B cell (primary cell): ENCODE data around the gene EIF4A3. TPM values are rescaled to one million over a fixed set of nuclear protein-coding genes. Genes with fewer than 3 reads are reported as not detected.

Source experiments
- ATAC-seq: fragments of 200-7000 bp; cut with Tn5 transposase; one replicate; pipeline ENCODE4 v1.10.0; 2021; ENCODE audit warnings: low read depth, mild to moderate bottlenecking, moderate number of reproducible peaks, moderate library complexity
- CTCF ChIA-PET: fragments of 350-600 bp; sonication (Branson Sonifier 250); formaldehyde crosslinking; loops from one replicate; lab custom pipeline; 2021; ENCODE audit warnings: antibody characterized with exemption, inconsistent platforms; lab: Charles Lee
- POLR2A ChIA-PET: fragments of 350-600 bp; sonication (Branson Sonifier 250); formaldehyde crosslinking; loops from one replicate; lab custom pipeline; 2021; ENCODE audit warnings: antibody characterized with exemption; lab: Charles Lee
- DNase-seq: peaks from one replicate; pipeline ENCODE4 v3.0.0; 2013
- H2AFZ ChIP-seq: 2 replicates; pipeline ENCODE4 v1.6.1; 2012; ENCODE audit warnings: mild to moderate bottlenecking, low read depth, low read length; ENCODE audit not compliant: insufficient read depth, poor library complexity, severe bottlenecking
- H3K27ac ChIP-seq, 2 donors: 1 replicate in 1 of 2; 2 replicates in 1 of 2; pipeline ENCODE4 v1.5.1; 2012 to 2013; ENCODE audit warnings: low read length in 2 of 2, mild to moderate bottlenecking in 2 of 2, moderate library complexity in 1 of 2
- H3K27me3 ChIP-seq, 4 experiments: fragments of 200-600 bp in 1 of 4; sonication (generic) in 1 of 4; replicated peaks in 1 of 4; 1 replicate in 2 of 4; 2 replicates in 2 of 4; pipeline versions ENCODE4 v1.6.1 to v1.7.0; 2013 to 2016; ENCODE audit warnings: low read length in 3 of 4, mild to moderate bottlenecking in 2 of 4, mixed read lengths in 1 of 4, moderate library complexity in 1 of 4; ENCODE audit not compliant: insufficient read depth in 4 of 4, control insufficient read depth in 3 of 4; ENCODE audit errors: control extremely low read depth in 1 of 4
- H3K36me3 ChIP-seq, 2 experiments: replicated peaks in 1 of 2; 1 replicate in 1 of 2; 2 replicates in 1 of 2; pipeline versions ENCODE4 v1.6.1 to v1.7.1; 2013; ENCODE audit warnings: low read length in 1 of 2; ENCODE audit not compliant: insufficient read depth in 2 of 2, control insufficient read depth in 1 of 2; ENCODE audit errors: control extremely low read depth in 1 of 2, extremely low read depth in 1 of 2
- H3K4me1 ChIP-seq, 2 donors: fragments of 200-600 bp in 1 of 2; sonication (generic) in 1 of 2; 1 replicate in 1 of 2; 2 replicates in 1 of 2; pipeline versions ENCODE4 v1.5.1 to v1.6.1; 2013 to 2017; ENCODE audit warnings: low read length in 2 of 2; ENCODE audit not compliant: control insufficient read depth in 2 of 2, insufficient read depth in 2 of 2
- H3K4me2 ChIP-seq: replicated peaks from 2 replicates; pipeline ENCODE3; 2012; ENCODE audit warnings: mild to moderate bottlenecking, low read depth, low read length; ENCODE audit not compliant: poor library complexity, severe bottlenecking
- H3K4me3 ChIP-seq, 5 experiments: fragments of 200-600 bp in 1 of 5; sonication (generic) in 1 of 5; 1 replicate in 3 of 5; 2 replicates in 2 of 5; pipeline versions ENCODE4 v1.5.1 to v1.7.0; 2011 to 2016; ENCODE audit warnings: low read length in 4 of 5, mild to moderate bottlenecking in 4 of 5, low read depth in 2 of 5, control low read depth in 1 of 5, moderate library complexity in 1 of 5; ENCODE audit not compliant: insufficient read depth in 1 of 5; ENCODE audit errors: control extremely low read depth in 1 of 5, extremely low read depth in 1 of 5
- H3K79me2 ChIP-seq: fragments of 200-600 bp; sonication (generic); one replicate; pipeline ENCODE4 v1.6.0; 2016; ENCODE audit warnings: low read length; ENCODE audit not compliant: control insufficient read depth, insufficient read depth
- H3K9ac ChIP-seq: fragments of 200-600 bp; sonication (generic); 2 replicates; pipeline ENCODE4 v1.6.1; 2017; ENCODE audit warnings: mild to moderate bottlenecking, low read length, moderate library complexity
- H3K9me3 ChIP-seq, 3 donors: one replicate each; pipeline versions ENCODE4 v1.6.1 to v1.7.1; 2013; ENCODE audit warnings: low read length in 2 of 3; ENCODE audit not compliant: control insufficient read depth in 2 of 3, insufficient read depth in 1 of 3; ENCODE audit errors: control extremely low read depth in 1 of 3
- H4K20me1 ChIP-seq: 2 replicates; pipeline ENCODE4 v1.6.0; 2012; ENCODE audit warnings: mild to moderate bottlenecking, low read length; ENCODE audit not compliant: insufficient read depth, control insufficient read depth, poor library complexity, severe bottlenecking
- H3K27ac Mint-ChIP-seq: one replicate; pipeline ENCODE4 v1.8.0; 2021; ENCODE audit warnings: mixed read lengths
- H3K27me3 Mint-ChIP-seq: one replicate; pipeline ENCODE4 v1.8.0; 2021; ENCODE audit warnings: mixed read lengths
- H3K4me1 Mint-ChIP-seq: one replicate; pipeline ENCODE4 v1.8.0; 2021; ENCODE audit warnings: mixed read lengths
- H3K4me3 Mint-ChIP-seq: one replicate; pipeline ENCODE4 v1.8.0; 2021; ENCODE audit warnings: mixed read lengths
- H3K9me3 Mint-ChIP-seq: one replicate; pipeline ENCODE4 v1.8.0; 2022; ENCODE audit warnings: mixed read lengths; ENCODE audit not compliant: insufficient read depth
- CTCF ChIP-seq: fragments of 200-600 bp; IDR thresholded peaks from one replicate; pipeline ENCODE4 v1.8.0; 2022; ENCODE audit warnings: antibody characterized with exemption, mild to moderate bottlenecking
- EZH2 ChIP-seq: IDR thresholded peaks from 2 replicates; pipeline ENCODE4 v1.6.1; 2012; ENCODE audit warnings: borderline replicate concordance, low read depth, mild to moderate bottlenecking, moderate library complexity, low read length; ENCODE audit not compliant: insufficient read depth, poor library complexity, severe bottlenecking
- WGBS: methylation state at CpG from one replicate; pipeline ENCODE4 v1.1.5; 2013; ENCODE audit warnings: missing lambda C conversion rate; ENCODE audit not compliant: insufficient coverage; 5-methylcytosine and 5-hydroxymethylcytosine counted together
- intact Hi-C: fragments of 100-400 bp; cut with micrococcal nuclease; formaldehyde crosslinking; loops from one replicate; pipeline ENCODE4 v1.10.0; 2022
- polyA plus RNA-seq: library from polyadenylated mRNA; depleted of rRNA; stranded (reverse); fragments of >200 nt; gene quantifications from 2 replicates; pipeline ENCODE4 v1.2.3, GENCODE V29; 2012
- total RNA-seq, 2 donors: library from RNA; stranded (reverse); fragments of 120-200 nt in 1 of 2; gene quantifications; 1 replicate in 1 of 2; 2 replicates in 1 of 2; pipeline versions ENCODE4 v1.2.3 to v1.2.4, GENCODE V29; 2013 to 2022

Gene EIF4A3
- total and polyA plus RNA-seq, 2 donors (not counting 1 experiment from before 2014, with no cell fraction given), result 86.0 to 137 TPM

DNA sequence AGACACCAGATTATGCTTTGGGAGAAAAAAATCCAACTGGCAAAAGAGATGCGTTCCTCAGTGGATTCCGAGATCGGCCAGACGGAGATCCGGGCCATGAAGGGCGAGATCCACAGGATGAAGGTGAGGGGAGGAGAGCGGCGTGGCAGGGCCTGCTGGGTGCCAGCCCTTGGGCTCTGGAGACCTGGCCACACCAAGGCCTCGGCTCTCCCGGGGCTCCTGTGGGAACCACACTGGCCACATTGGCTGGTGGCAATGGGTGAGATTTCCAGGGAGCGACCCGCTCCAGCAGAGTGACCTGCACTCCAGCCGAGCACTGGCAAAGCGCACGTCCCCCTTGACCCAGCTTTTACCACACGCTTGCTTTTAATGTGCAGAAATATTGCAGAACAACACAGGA is 57.2 kb downstream of the EIF4A3 start:
- Histone ChIP-seq H3K79me2 (no peaks in the 10 kb centered on the region), H3K27ac (no peak overlapping the region), H3K9ac (no peak overlapping the region), H4K20me1 (no peaks in the 10 kb centered on the region), H3K9me3 (no peaks in the 10 kb centered on the region), H3K4me2 (no peak overlapping the region), H2AFZ (no peak overlapping the region), H3K36me3 (no peaks in the 10 kb centered on the region), H3K4me1 (no peaks in the 10 kb centered on the region), H3K27me3 (no peaks in the 10 kb centered on the region), H3K4me3 (no peak overlapping the region)
- Mint-ChIP-seq H3K27ac (no peak overlapping the region), H3K27me3 (peaks cover 4% of the 10 kb centered on the region), H3K4me1 (no peaks in the 10 kb centered on the region), H3K4me3 (no peak overlapping the region), H3K9me3 (no peaks in the 10 kb centered on the region)
- ChIA-PET CTCF (no interaction called here), POLR2A (no interaction called here)
- intact Hi-C loops, result no loop called here
- WGBS, result 94% methylated on average over 16 of the region's 16 CpGs
- DNase-seq, result no peak
- TF ChIP-seq CTCF (no peak), EZH2 (no peak)
- ATAC-seq, result no peak

DNA sequence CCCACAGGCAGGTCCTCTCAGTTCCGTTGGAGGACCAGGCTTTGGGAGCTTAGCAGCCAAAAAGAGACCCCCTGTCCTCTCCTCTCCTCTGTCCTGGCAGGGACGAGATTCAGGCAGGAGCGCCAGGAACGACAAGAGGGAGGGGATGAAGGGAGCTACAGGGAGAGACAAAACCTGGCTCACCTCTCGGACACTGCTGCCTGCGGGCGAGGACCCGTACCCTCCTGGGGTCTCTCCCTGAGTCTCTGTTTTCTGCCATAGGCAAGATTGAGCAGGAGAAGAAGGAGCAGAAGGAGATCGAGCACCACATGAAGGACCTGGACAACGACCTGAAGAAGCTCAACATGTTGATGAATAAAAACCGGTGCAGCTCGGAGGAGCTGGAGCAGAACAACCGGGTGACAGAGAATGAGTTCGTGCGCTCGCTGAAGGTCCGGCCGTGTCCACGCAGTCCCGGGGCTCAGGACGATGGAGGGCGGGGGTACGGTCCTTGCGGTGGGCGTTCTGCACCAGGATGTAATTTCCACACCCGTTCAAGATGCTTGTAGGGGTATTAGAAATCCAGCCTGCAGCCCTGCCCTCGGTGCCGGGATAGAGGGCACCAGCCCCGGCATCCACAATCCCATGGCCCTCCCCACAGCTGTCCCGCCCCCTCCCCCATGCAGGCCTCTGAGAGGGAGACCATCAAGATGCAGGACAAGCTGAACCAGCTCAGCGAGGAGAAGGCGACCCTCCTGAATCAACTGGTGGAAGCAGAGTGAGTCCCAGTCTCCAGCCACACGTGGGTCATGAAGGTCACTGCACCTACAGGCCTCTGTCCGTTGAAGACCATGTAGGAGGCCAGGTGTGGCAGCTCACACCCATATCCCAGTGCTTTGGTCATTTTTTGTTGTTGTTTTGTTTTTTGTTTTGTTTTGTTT is 59.3 kb downstream of the EIF4A3 start:
- WGBS, result 86% methylated on average over 29 of the region's 34 CpGs
- Histone ChIP-seq H3K4me1 (peaks cover 0 to 4% of the 10 kb centered on the region in 2 donors), H2AFZ (no peak overlapping the region), H3K9me3 (no peaks in the 10 kb centered on the region), H3K4me3 (no peak overlapping the region), H3K9ac (no peak overlapping the region), H4K20me1 (no peaks in the 10 kb centered on the region), H3K4me2 (no peak overlapping the region), H3K36me3 (no peaks in the 10 kb centered on the region), H3K27ac (no peak overlapping the region), H3K27me3 (peaks cover 0 to 4% (median 1%) of the 10 kb centered on the region in 4 experiments), H3K79me2 (no peaks in the 10 kb centered on the region)
- Mint-ChIP-seq H3K27ac (no peak overlapping the region), H3K4me3 (no peak overlapping the region), H3K9me3 (no peaks in the 10 kb centered on the region), H3K4me1 (peaks cover 2% of the 10 kb centered on the region), H3K27me3 (peaks cover 7% of the 10 kb centered on the region)
- DNase-seq (no peak), ATAC-seq (no peak)
- POLR2A ChIA-PET, result interaction anchor here (0.5 kb wide), 1 partner anchor 1511 kb away, joined by 7 read pairs; no protein-coding TSS in a partner anchor
- CTCF ChIA-PET, result interaction anchor here (1.1 to 2.7 kb wide), 3 partner anchors 14 to 79 kb away, joined by 3 to 13 read pairs (median 3); partner anchors contain the start of gene GAA
- intact Hi-C loops, result no loop called here
- TF ChIP-seq CTCF (no peak), EZH2 (no peak)
